GM12878 (cell line): ENCODE results near the gene LMX1B. TPM values are rescaled to one million over a fixed set of nuclear protein-coding genes. Genes with fewer than 3 reads are reported as not detected.

Source experiments
- ATAC-seq: fragments of 200-7000 bp; cut with Tn5 transposase; 3 replicates; pipeline ENCODE4 v1.9.1; 2020; ENCODE audit warnings: mild to moderate bottlenecking, moderate library complexity
- BruUV-seq: library from RNA; stranded (reverse); fragments of 400-500 nt; replicated peaks from 2 replicates; lab custom pipeline; 2021; lab: Mats Ljungman, UMichigan
- CTCF ChIA-PET: fragments of 300-600 bp; sonication (Branson Sonifier 250); formaldehyde crosslinking; extraction: SDS; loops from one replicate; lab custom pipeline; 2021; ENCODE audit warnings: inconsistent platforms; lab: Yijun Ruan, JAX
- POLR2A ChIA-PET: fragments of 350-600 bp; formaldehyde crosslinking; extraction: SDS; loops from one replicate; lab custom pipeline; 2021; ENCODE audit warnings: inconsistent platforms; lab: Charles Lee
- RAD21 ChIA-PET: fragments of 300-600 bp; sonication (Branson Sonifier 250); formaldehyde crosslinking; loops from one replicate; lab custom pipeline; 2023; ENCODE audit warnings: antibody characterized with exemption; ENCODE audit not compliant: unreplicated experiment; lab: Charles Lee
- SMC1A ChIA-PET: fragments of 300-600 bp; sonication (Branson Sonifier 250); formaldehyde crosslinking; loops from one replicate; lab custom pipeline; 2023; ENCODE audit not compliant: unreplicated experiment, uncharacterized antibody; lab: Charles Lee
- DNase-seq: peaks from one replicate; pipeline ENCODE4 v3.0.0-alpha.2; 2011; ENCODE audit warnings: low read depth, low spot score
- FAIRE-seq: peaks from 3 replicates; lab custom pipeline; 2011; peaks lifted over from hg19 to GRCh38; lab: Jason Lieb, UNC
- H2AFZ ChIP-seq: 2 replicates; pipeline ENCODE4 v1.6.0; 2011; ENCODE audit warnings: low read depth, low read length, control low read depth; ENCODE audit not compliant: control insufficient read depth
- H3K27ac ChIP-seq: 2 replicates; pipeline ENCODE4 v1.5.1; 2011; ENCODE audit warnings: control low read depth; ENCODE audit not compliant: control insufficient read depth, insufficient read depth
- H3K27me3 ChIP-seq, 2 experiments: replicated peaks in 1 of 2; 2 replicates each; pipeline versions ENCODE4 v1.6.0 to v1.6.1; 2011; ENCODE audit warnings: low read length in 1 of 2; ENCODE audit not compliant: control insufficient read depth in 2 of 2, insufficient read depth in 2 of 2
- H3K36me3 ChIP-seq, 2 experiments: 2 replicates each; pipeline ENCODE4 v1.5.1; 2011; ENCODE audit warnings: low read length in 1 of 2; ENCODE audit not compliant: control insufficient read depth in 2 of 2, insufficient read depth in 2 of 2
- H3K4me1 ChIP-seq: 2 replicates; pipeline ENCODE4 v1.6.1; 2011; ENCODE audit warnings: mild to moderate bottlenecking, low read length, moderate library complexity, mixed read lengths; ENCODE audit not compliant: control insufficient read depth, insufficient read depth
- H3K4me2 ChIP-seq: 2 replicates; pipeline ENCODE4 v1.6.0; 2011; ENCODE audit warnings: control low read depth; ENCODE audit not compliant: control insufficient read depth, insufficient read depth
- H3K4me3 ChIP-seq: fragments of 200-600 bp; sonication (generic); 2 replicates; pipeline ENCODE4 v1.5.1; 2016
- H3K79me2 ChIP-seq: 2 replicates; pipeline ENCODE4 v1.6.0; 2011; ENCODE audit warnings: low read length; ENCODE audit not compliant: control insufficient read depth, insufficient read depth
- H3K9ac ChIP-seq: 2 replicates; pipeline ENCODE4 v1.8.0; 2011; ENCODE audit warnings: low read length, control low read depth, mixed read lengths; ENCODE audit not compliant: control insufficient read depth, insufficient read depth
- H3K9me3 ChIP-seq: replicated peaks from 3 replicates; pipeline ENCODE4 v1.5.1; 2011; ENCODE audit warnings: mild to moderate bottlenecking, low read length; ENCODE audit not compliant: control insufficient read depth, insufficient read depth
- H4K20me1 ChIP-seq: 2 replicates; pipeline ENCODE4 v1.6.0; 2011; ENCODE audit not compliant: control insufficient read depth, insufficient read depth
- SREBF1 ChIP-seq: IDR thresholded peaks from 2 replicates; pipeline ENCODE4 v1.6.1; 2012; ENCODE audit warnings: mild to moderate bottlenecking, low read length
- WGBS: methylation state at CpG from one replicate; pipeline ENCODE4 v1.1.6; 2016; ENCODE audit warnings: low lambda C conversion rate; ENCODE audit not compliant: insufficient replicate concordance, insufficient coverage; ENCODE audit errors: missing lambda C conversion rate; 5-methylcytosine and 5-hydroxymethylcytosine counted together
- in situ Hi-C: fragments of 300-500 bp; cut with MboI; formaldehyde crosslinking; loops from 9 replicates; pipeline ENCODE4 v1.14.3; 2018; ENCODE audit warnings: mixed read lengths
- intact Hi-C: fragments of 100-400 bp; cut with micrococcal nuclease; formaldehyde crosslinking; loops from one replicate; pipeline ENCODE4 v1.14.2; 2022; ENCODE audit not compliant: unreplicated experiment
- polyA plus RNA-seq, 11 experiments: library from polyadenylated mRNA; depleted of rRNA in 4 of 11; unstranded in 6 of 11; stranded (reverse) in 5 of 11; fragments of >200 nt; fragmentation: Nextera tagmentation in 4 of 11; fragmentation: Illumina TruSeq in 1 of 11; extraction: Ambion mirVana in 4 of 11; extraction: Trizol in 1 of 11; gene quantifications; 1 replicate in 1 of 11; 2 replicates in 10 of 11; pipeline versions ENCODE4 v1.2.1 to v1.2.3, GENCODE V29; 2011 to 2016; ENCODE audit warnings: inconsistent platforms in 2 of 11, missing spikeins in 2 of 11, low read depth in 1 of 11
- total RNA-seq, 4 experiments: library from RNA; depleted of rRNA in 3 of 4; stranded (reverse); fragments of >200 nt in 3 of 4; fragmentation: Illumina TruSeq in 1 of 4; extraction: Trizol in 1 of 4; gene quantifications; 2 replicates each; pipeline versions ENCODE4 v1.2.1 to v1.2.3, GENCODE V29; 2013 to 2021
- TF ChIP-seq, protein P1 (sequence below): fragments of 150-350 bp; IDR thresholded peaks from 2 replicates; pipeline ENCODE4 v1.6.1; 2016; ENCODE audit warnings: low read depth, low read length
- TF ChIP-seq, protein P2 (sequence below): fragments of 450-650 bp; IDR thresholded peaks from 2 replicates; pipeline ENCODE4 v1.6.1; 2017; ENCODE audit warnings: mild to moderate bottlenecking, moderate library complexity

Gene LMX1B
- total and polyA plus RNA-seq, 10 of the 15 experiments (the other 5 are each of a cell fraction or from before 2014, with no cell fraction given) = not detected

DNA sequence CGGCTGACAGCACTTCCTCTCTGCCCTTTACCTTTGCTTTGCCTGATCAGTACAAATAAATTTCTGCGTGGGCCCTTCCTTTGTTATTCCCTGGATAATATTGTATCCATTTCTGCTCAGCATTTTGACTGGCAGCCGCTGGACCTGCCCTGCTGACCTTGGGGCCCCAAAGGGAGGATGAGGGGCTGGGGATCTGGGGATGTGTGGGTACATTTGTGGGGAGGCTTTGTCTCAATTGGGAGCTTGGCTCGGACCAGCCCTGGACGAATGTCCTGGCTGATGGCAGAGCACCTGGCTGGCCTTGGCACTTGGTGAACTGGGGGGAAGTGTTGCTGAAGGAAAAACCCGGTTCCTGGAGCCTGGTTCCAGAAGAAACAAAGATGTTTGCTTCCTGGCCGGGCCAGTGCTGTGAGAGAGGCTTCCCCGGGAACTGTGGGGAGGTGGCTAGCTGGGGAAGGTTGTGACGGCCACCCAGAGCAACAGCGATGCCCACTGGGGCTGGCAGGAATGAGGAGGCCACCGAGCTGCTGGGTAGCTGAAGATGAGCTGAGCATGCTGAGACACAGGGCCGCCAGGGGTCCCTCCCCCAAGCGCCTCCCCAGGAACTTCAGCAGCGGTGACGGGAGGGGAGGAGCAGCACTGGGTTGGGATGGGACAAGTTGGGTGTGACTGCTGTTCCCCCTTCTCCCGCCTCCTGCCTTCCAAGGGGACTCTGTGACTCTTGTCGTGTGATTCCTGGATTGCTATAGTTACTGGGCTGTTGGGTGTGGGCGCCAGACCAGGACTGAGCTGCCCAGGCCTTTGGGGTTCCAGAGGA, 8.4 kb downstream of the LMX1B start:
- no peak overlapping the region for H3K9ac ChIP-seq
- no TSS peak for BruUV-seq
- no peak for FAIRE-seq
- H2AFZ ChIP-seq = no peak overlapping the region
- intact Hi-C loops = no loop called here
- in situ Hi-C loops = no loop called here
- no peak for ATAC-seq
- SMC1A ChIA-PET = no interaction called here
- H3K4me2 ChIP-seq = no peak overlapping the region
- H3K4me3 ChIP-seq = no peak overlapping the region
- H3K79me2 ChIP-seq = no peaks in the 10 kb centered on the region
- RAD21 ChIA-PET = no interaction called here
- DNase-seq = no peak
- TF ChIP-seq, protein P1, sequence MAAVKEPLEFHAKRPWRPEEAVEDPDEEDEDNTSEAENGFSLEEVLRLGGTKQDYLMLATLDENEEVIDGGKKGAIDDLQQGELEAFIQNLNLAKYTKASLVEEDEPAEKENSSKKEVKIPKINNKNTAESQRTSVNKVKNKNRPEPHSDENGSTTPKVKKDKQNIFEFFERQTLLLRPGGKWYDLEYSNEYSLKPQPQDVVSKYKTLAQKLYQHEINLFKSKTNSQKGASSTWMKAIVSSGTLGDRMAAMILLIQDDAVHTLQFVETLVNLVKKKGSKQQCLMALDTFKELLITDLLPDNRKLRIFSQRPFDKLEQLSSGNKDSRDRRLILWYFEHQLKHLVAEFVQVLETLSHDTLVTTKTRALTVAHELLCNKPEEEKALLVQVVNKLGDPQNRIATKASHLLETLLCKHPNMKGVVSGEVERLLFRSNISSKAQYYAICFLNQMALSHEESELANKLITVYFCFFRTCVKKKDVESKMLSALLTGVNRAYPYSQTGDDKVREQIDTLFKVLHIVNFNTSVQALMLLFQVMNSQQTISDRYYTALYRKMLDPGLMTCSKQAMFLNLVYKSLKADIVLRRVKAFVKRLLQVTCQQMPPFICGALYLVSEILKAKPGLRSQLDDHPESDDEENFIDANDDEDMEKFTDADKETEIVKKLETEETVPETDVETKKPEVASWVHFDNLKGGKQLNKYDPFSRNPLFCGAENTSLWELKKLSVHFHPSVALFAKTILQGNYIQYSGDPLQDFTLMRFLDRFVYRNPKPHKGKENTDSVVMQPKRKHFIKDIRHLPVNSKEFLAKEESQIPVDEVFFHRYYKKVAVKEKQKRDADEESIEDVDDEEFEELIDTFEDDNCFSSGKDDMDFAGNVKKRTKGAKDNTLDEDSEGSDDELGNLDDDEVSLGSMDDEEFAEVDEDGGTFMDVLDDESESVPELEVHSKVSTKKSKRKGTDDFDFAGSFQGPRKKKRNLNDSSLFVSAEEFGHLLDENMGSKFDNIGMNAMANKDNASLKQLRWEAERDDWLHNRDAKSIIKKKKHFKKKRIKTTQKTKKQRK = no peak
- no peak for TF ChIP-seq SREBF1
- TF ChIP-seq, protein P2, sequence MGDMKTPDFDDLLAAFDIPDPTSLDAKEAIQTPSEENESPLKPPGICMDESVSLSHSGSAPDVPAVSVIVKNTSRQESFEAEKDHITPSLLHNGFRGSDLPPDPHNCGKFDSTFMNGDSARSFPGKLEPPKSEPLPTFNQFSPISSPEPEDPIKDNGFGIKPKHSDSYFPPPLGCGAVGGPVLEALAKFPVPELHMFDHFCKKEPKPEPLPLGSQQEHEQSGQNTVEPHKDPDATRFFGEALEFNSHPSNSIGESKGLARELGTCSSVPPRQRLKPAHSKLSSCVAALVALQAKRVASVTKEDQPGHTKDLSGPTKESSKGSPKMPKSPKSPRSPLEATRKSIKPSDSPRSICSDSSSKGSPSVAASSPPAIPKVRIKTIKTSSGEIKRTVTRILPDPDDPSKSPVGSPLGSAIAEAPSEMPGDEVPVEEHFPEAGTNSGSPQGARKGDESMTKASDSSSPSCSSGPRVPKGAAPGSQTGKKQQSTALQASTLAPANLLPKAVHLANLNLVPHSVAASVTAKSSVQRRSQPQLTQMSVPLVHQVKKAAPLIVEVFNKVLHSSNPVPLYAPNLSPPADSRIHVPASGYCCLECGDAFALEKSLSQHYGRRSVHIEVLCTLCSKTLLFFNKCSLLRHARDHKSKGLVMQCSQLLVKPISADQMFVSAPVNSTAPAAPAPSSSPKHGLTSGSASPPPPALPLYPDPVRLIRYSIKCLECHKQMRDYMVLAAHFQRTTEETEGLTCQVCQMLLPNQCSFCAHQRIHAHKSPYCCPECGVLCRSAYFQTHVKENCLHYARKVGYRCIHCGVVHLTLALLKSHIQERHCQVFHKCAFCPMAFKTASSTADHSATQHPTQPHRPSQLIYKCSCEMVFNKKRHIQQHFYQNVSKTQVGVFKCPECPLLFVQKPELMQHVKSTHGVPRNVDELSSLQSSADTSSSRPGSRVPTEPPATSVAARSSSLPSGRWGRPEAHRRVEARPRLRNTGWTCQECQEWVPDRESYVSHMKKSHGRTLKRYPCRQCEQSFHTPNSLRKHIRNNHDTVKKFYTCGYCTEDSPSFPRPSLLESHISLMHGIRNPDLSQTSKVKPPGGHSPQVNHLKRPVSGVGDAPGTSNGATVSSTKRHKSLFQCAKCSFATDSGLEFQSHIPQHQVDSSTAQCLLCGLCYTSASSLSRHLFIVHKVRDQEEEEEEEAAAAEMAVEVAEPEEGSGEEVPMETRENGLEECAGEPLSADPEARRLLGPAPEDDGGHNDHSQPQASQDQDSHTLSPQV = no peak
- CTCF ChIA-PET = no interaction called here
- no peaks in the 10 kb centered on the region for H4K20me1 ChIP-seq
- H3K27ac ChIP-seq = no peak overlapping the region
- H3K27me3 ChIP-seq = peaks cover 27 to 56% of the 10 kb centered on the region in 2 experiments
- H3K4me1 ChIP-seq = no peaks in the 10 kb centered on the region
- no peaks in the 10 kb centered on the region for H3K9me3 ChIP-seq
- H3K36me3 ChIP-seq = no peaks in the 10 kb centered on the region
- WGBS = 8% methylated on average over 18 of the region's 18 CpGs
- POLR2A ChIA-PET = no interaction called here
